HepG2 (cell line): ENCODE data around the gene LIME1. TPM values are rescaled to one million over a fixed set of nuclear protein-coding genes. Genes with fewer than 3 reads are reported as not detected.

Experiments used
- CREB1 ChIP-seq, 2 experiments: fragments of 450-650 bp in 1 of 2; IDR thresholded peaks; 2 replicates each; pipeline ENCODE4 v1.6.1; 2016 to 2017; ENCODE audit warnings: control low read depth in 1 of 2, mild to moderate bottlenecking in 1 of 2, missing compliant biosample characterization in 1 of 2, missing genetic modification characterization in 1 of 2
- DMAP1 ChIP-seq: IDR thresholded peaks from 2 replicates; pipeline ENCODE4 v1.6.1; 2016
- ETS1 ChIP-seq: sonication (generic); formaldehyde crosslinking; IDR thresholded peaks from 2 replicates; pipeline ENCODE4 v1.4.0; 2020; ENCODE audit warnings: missing genetic modification reagents
- GZF1 ChIP-seq: sonication (generic); formaldehyde crosslinking; IDR thresholded peaks from 2 replicates; pipeline ENCODE4 v1.5.1; 2020; ENCODE audit warnings: mild to moderate bottlenecking, missing genetic modification reagents
- HMGA1 ChIP-seq: sonication (generic); formaldehyde crosslinking; conservative IDR thresholded peaks from 2 replicates; pipeline ENCODE4 v1.4.0; 2020; ENCODE audit warnings: missing genetic modification reagents
- HOXA9 ChIP-seq: sonication (generic); formaldehyde crosslinking; IDR thresholded peaks from 2 replicates; pipeline ENCODE4 v1.8.1; 2022; ENCODE audit warnings: missing genetic modification reagents, mild to moderate bottlenecking, moderate library complexity, borderline replicate concordance
- JUN ChIP-seq: sonication (generic); formaldehyde crosslinking; IDR thresholded peaks from 2 replicates; pipeline ENCODE4 v1.4.0; 2020; ENCODE audit warnings: mild to moderate bottlenecking, missing genetic modification reagents
- KDM5B ChIP-seq: sonication (generic); formaldehyde crosslinking; IDR thresholded peaks from 2 replicates; pipeline ENCODE4 v1.4.0; 2020; ENCODE audit warnings: missing genetic modification reagents, mild to moderate bottlenecking, borderline replicate concordance
- NCOA5 ChIP-seq: sonication (generic); formaldehyde crosslinking; IDR thresholded peaks from 2 replicates; pipeline ENCODE4 v1.4.0; 2020; ENCODE audit warnings: missing genetic modification reagents
- PAWR ChIP-seq: sonication (generic); formaldehyde crosslinking; IDR thresholded peaks from 2 replicates; pipeline ENCODE4 v1.4.0; 2020; ENCODE audit warnings: missing genetic modification reagents, mild to moderate bottlenecking, borderline replicate concordance
- PHF8 ChIP-seq: sonication (generic); formaldehyde crosslinking; IDR thresholded peaks from 2 replicates; pipeline ENCODE4 v1.5.0; 2020; ENCODE audit warnings: missing genetic modification reagents
- PPARG ChIP-seq: conservative IDR thresholded peaks from 2 replicates; pipeline ENCODE4 v1.6.1; 2016; ENCODE audit warnings: missing biosample characterization, missing genetic modification reagents
- RXRB ChIP-seq: IDR thresholded peaks from 2 replicates; pipeline ENCODE4 v1.6.1; 2016; ENCODE audit warnings: borderline replicate concordance, missing genetic modification reagents, missing compliant biosample characterization
- SIX1 ChIP-seq: sonication (generic); formaldehyde crosslinking; IDR thresholded peaks from 2 replicates; pipeline ENCODE4 v1.4.0; 2020; ENCODE audit warnings: missing genetic modification reagents, borderline replicate concordance
- TEAD3 ChIP-seq: optimal IDR thresholded peaks from 2 replicates; pipeline ENCODE3; 2016; ENCODE audit warnings: borderline replicate concordance
- TRIM24 ChIP-seq: sonication (generic); formaldehyde crosslinking; IDR thresholded peaks from 2 replicates; pipeline ENCODE4 v1.8.0; 2022; ENCODE audit warnings: mild to moderate bottlenecking, missing genetic modification reagents
- ZNF24 ChIP-seq: fragments of 450-650 bp; IDR thresholded peaks from 2 replicates; pipeline ENCODE4 v1.6.1; 2017; ENCODE audit warnings: antibody characterized with exemption, mild to moderate bottlenecking
- ZNF282 ChIP-seq: fragments of 450-650 bp; IDR thresholded peaks from 2 replicates; pipeline ENCODE4 v1.6.1; 2018; ENCODE audit not compliant: partially characterized antibody
- ZNF646 ChIP-seq: sonication (generic); formaldehyde crosslinking; IDR thresholded peaks from 2 replicates; pipeline ENCODE4 v1.9.0; 2021; ENCODE audit warnings: mild to moderate bottlenecking, missing genetic modification reagents
- ZNF713 ChIP-seq: sonication (generic); formaldehyde crosslinking; IDR thresholded peaks from 2 replicates; pipeline ENCODE4 v1.4.0; 2020; ENCODE audit warnings: mild to moderate bottlenecking, missing genetic modification reagents
- ZNF790 ChIP-seq: sonication (generic); formaldehyde crosslinking; IDR thresholded peaks from 2 replicates; pipeline ENCODE4 v1.8.0; 2022; ENCODE audit warnings: missing genetic modification reagents, mild to moderate bottlenecking, borderline replicate concordance
- polyA plus RNA-seq, 8 experiments: library from polyadenylated mRNA; depleted of rRNA in 3 of 8; stranded (reverse) in 7 of 8; unstranded in 1 of 8; fragments of >200 nt; fragmentation: Illumina TruSeq in 4 of 8; extraction: Trizol in 4 of 8; gene quantifications; 2 replicates each; pipeline versions ENCODE4 v1.2.1 to v1.2.3, GENCODE V29; 2011 to 2016; ENCODE audit warnings: low read depth in 4 of 8, missing spikeins in 1 of 8, mixed read lengths in 1 of 8; ENCODE audit not compliant: insufficient read depth in 1 of 8
- total RNA-seq, 5 experiments: library from RNA; depleted of rRNA; stranded (reverse); fragments of >200 nt; fragmentation: Illumina TruSeq; extraction: Trizol; gene quantifications; 2 replicates each; pipeline ENCODE4 v1.2.3, GENCODE V29; 2016; ENCODE audit warnings: low read depth in 1 of 5

LIME1 gene
- total and polyA plus RNA-seq, 2 of the 13 experiments (the other 11 are each of a cell fraction or from before 2014, with no cell fraction given): 13.0 to 61.5 TPM

DNA sequence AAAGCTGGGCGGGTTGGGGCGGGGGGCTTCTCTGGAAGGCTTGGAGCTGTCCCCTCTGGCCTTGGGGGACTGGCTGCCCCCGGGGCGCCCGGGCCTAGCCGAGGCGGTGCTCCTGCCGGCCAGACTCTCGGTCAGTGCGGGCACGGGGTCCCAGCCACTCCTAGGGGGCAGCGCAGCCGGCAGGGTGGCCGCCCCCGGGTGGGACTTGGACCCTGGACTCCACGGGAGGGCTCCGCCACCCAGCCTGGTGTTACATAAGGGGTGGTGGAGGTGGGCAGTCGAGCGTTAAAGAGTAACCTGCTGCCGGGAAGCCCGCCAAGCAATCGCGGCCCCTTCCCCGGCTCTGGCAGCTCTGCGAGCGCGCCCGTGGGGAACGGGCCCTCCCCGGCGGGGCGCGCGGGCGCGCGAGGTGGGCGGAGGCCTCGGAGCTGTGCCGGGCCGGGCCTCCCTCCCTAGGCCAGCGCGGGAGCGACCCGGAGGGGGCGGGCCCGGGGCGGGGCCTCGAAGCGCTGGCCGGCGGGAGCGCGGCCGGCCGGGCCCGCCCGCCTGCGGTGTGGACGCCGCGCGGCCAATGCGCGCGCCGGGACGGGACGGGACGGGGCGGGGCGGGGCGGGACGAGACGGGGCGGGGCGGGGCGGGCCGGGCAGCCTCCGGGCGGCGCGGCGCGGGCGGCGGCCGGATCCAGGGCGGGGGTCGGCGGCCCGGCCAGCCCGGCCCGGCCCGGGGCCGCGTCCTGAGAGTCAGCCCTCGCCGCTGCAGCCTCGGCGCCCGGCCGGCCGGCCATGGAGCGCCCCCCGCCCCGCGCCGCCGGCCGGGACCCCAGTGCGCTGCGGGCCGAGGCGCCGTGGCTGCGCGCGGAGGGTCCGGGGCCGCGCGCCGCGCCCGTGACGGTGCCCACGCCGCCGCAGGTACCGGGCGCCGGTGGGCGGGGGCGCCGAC lies 2.9 kb downstream of the LIME1 start, which contains the start of gene SLC2A4RG (continued):
- peak; percentile 78 for TF ChIP-seq TEAD3 (CRISPR knock-in tag)
- TF ChIP-seq ZNF282: peak; percentile 61
- no peak; the same call in 1 of the 2 replicates for TF ChIP-seq KDM5B (CRISPR knock-in tag)
- TF ChIP-seq TRIM24: no peak
- no peak for TF ChIP-seq NCOA5
- no peak; the same call in 1 of the 2 replicates for TF ChIP-seq ZNF790 (CRISPR knock-in tag)
- peak; percentile 72 for TF ChIP-seq ETS1
- 0 out of 2 replicates have a peak, but pooled peaks have one; percentile 19 for TF ChIP-seq ZNF24
- no peak for TF ChIP-seq CREB1 (IDR thresholded peaks at IDR 0.05)
- no peak for TF ChIP-seq CREB1 (CRISPR knock-in tag; IDR thresholded peaks at IDR 0.05)
- peak; percentile 93 for TF ChIP-seq ZNF713
- peak; percentile 88 for TF ChIP-seq PHF8 (CRISPR knock-in tag)
- no peak for TF ChIP-seq HMGA1 (CRISPR knock-in tag)
- TF ChIP-seq ZNF646: no peak
- TF ChIP-seq HOXA9 (CRISPR knock-in tag): peak; percentile 48; the same call in 1 of the 2 replicates
- peak; percentile 91 for TF ChIP-seq RXRB (CRISPR knock-in tag)
- peak; percentile 45; the same call in 1 of the 2 replicates for TF ChIP-seq SIX1 (CRISPR knock-in tag)
- no peak for TF ChIP-seq PAWR (CRISPR knock-in tag)
- TF ChIP-seq DMAP1: peak; percentile 86
- TF ChIP-seq GZF1 (CRISPR knock-in tag): 0 out of 2 replicates have a peak, but pooled peaks have one; percentile 65
- TF ChIP-seq JUN (CRISPR knock-in tag): peak; percentile 64; the same call in 1 of the 2 replicates
- TF ChIP-seq PPARG (CRISPR knock-in tag): peak; percentile 86
